ENCODE results near the gene CD48.

CD48 gene

GRCh38 chr1:160724465-160725242 is 13.0 kb upstream of the CD48 start:
- H3K23ac ChIP-seq (ENCODE audit: low read length in 2 of 2): no peak overlapping the region
- no peak overlapping the region for H2BK5ac ChIP-seq (ENCODE audit: low read depth, low read length, poor library complexity, severe bottlenecking)
- 82% methylated on average over 11 of the region's 11 CpGs for WGBS
- peaks cover 0 to 14% of the 10 kb centered on the region in 2 experiments for H3K27me3 ChIP-seq (ENCODE audit: control insufficient read depth in 1 of 2, insufficient read depth in 1 of 2, low read length in 2 of 2)
- no peak overlapping the region for H3K27ac ChIP-seq (ENCODE audit: low read length, poor library complexity, severe bottlenecking)
- no peak overlapping the region for H2BK12ac ChIP-seq (ENCODE audit: low read length in 2 of 2)
- H3K9ac ChIP-seq (ENCODE audit: low read length): no peak overlapping the region
- no peak overlapping the region for H3K4me2 ChIP-seq (ENCODE audit: low read length, poor library complexity, severe bottlenecking)
- no peaks in the 10 kb centered on the region for H3K9me3 ChIP-seq (ENCODE audit: control insufficient read depth, low read length)
- no peaks in the 10 kb centered on the region for H3K36me3 ChIP-seq (ENCODE audit: control insufficient read depth in 1 of 2, insufficient read depth in 2 of 2, low read depth in 1 of 2, low read length in 2 of 2)
- no peak for DNase-seq
- H3K18ac ChIP-seq (ENCODE audit: low read depth in 1 of 2, low read length in 2 of 2): no peak overlapping the region
- no peak overlapping the region for H2AFZ ChIP-seq (ENCODE audit: low read depth, low read length)
- H2AK5ac ChIP-seq (ENCODE audit: low read length, severe bottlenecking): no peak overlapping the region
- H2BK15ac ChIP-seq (ENCODE audit: low read depth, poor library complexity, severe bottlenecking): no peak overlapping the region
- H3K4me3 ChIP-seq (ENCODE audit: insufficient read depth in 1 of 2, low read depth in 1 of 2, low read length in 2 of 2): no peak overlapping the region
- no peak overlapping the region for H3K4ac ChIP-seq (ENCODE audit: low read depth in 1 of 2, low read length in 2 of 2)
- H3K4me1 ChIP-seq (ENCODE audit: control insufficient read depth, insufficient read depth, low read depth, low read length): no peaks in the 10 kb centered on the region
- no peak overlapping the region for H4K91ac ChIP-seq (ENCODE audit: low read length)
- H3K79me1 ChIP-seq (replicated peaks; ENCODE audit: low read length, poor library complexity, severe bottlenecking): no peaks in the 10 kb centered on the region
- H2BK120ac ChIP-seq (ENCODE audit: low read depth, low read length): no peak overlapping the region
- H4K8ac ChIP-seq (ENCODE audit: low read length): no peak overlapping the region
- H3K14ac ChIP-seq (ENCODE audit: low read length in 2 of 2): no peak overlapping the region

GRCh38 chr1:160723332-160723731 is 11.7 kb upstream of the CD48 start:
- Histone ChIP-seq H3K79me1 (replicated peaks; ENCODE audit: low read length, poor library complexity, severe bottlenecking) (no peaks in the 10 kb centered on the region), H2BK12ac (ENCODE audit: low read length in 2 of 2) (no peak overlapping the region), H3K36me3 (ENCODE audit: control insufficient read depth in 1 of 2, insufficient read depth in 2 of 2, low read depth in 1 of 2, low read length in 2 of 2) (no peaks in the 10 kb centered on the region), H4K8ac (ENCODE audit: low read length) (no peak overlapping the region), H2AFZ (ENCODE audit: low read depth, low read length) (no peak overlapping the region), H2BK15ac (ENCODE audit: low read depth, poor library complexity, severe bottlenecking) (no peak overlapping the region), H4K91ac (ENCODE audit: low read length) (no peak overlapping the region), H2BK120ac (ENCODE audit: low read depth, low read length) (no peak overlapping the region), H2BK5ac (ENCODE audit: low read depth, low read length, poor library complexity, severe bottlenecking) (no peak overlapping the region), H3K27ac (ENCODE audit: low read length, poor library complexity, severe bottlenecking) (no peak overlapping the region), H3K14ac (ENCODE audit: low read length in 2 of 2) (no peak overlapping the region), H3K9me3 (ENCODE audit: control insufficient read depth, low read length) (no peaks in the 10 kb centered on the region), H3K23ac (ENCODE audit: low read length in 2 of 2) (no peak overlapping the region), H3K4me1 (ENCODE audit: control insufficient read depth, insufficient read depth, low read depth, low read length) (no peaks in the 10 kb centered on the region), H3K4me3 (ENCODE audit: insufficient read depth in 1 of 2, low read depth in 1 of 2, low read length in 2 of 2) (no peak overlapping the region), H3K4me2 (ENCODE audit: low read length, poor library complexity, severe bottlenecking) (no peak overlapping the region), H3K9ac (ENCODE audit: low read length) (no peak overlapping the region), H3K18ac (ENCODE audit: low read depth in 1 of 2, low read length in 2 of 2) (no peak overlapping the region), H2AK5ac (ENCODE audit: low read length, severe bottlenecking) (no peak overlapping the region), H3K27me3 (ENCODE audit: control insufficient read depth in 1 of 2, insufficient read depth in 1 of 2, low read length in 2 of 2) (peaks cover 2 to 19% of the 10 kb centered on the region in 2 experiments), H3K4ac (ENCODE audit: low read depth in 1 of 2, low read length in 2 of 2) (no peak overlapping the region)
- WGBS: 65% methylated on average over 2 of the region's 2 CpGs
- DNase-seq: no peak

GRCh38 chr1:160722726-160723125 is 11.1 kb upstream of the CD48 start:
- Histone ChIP-seq H2AK5ac (ENCODE audit: low read length, severe bottlenecking) (no peak overlapping the region), H3K4me1 (ENCODE audit: control insufficient read depth, insufficient read depth, low read depth, low read length) (no peaks in the 10 kb centered on the region), H3K9me3 (ENCODE audit: control insufficient read depth, low read length) (no peaks in the 10 kb centered on the region), H3K9ac (ENCODE audit: low read length) (no peak overlapping the region), H4K8ac (ENCODE audit: low read length) (no peak overlapping the region), H3K27me3 (ENCODE audit: control insufficient read depth in 1 of 2, insufficient read depth in 1 of 2, low read length in 2 of 2) (peaks cover 8 to 19% of the 10 kb centered on the region in 2 experiments), H3K4me2 (ENCODE audit: low read length, poor library complexity, severe bottlenecking) (no peak overlapping the region), H2BK15ac (ENCODE audit: low read depth, poor library complexity, severe bottlenecking) (no peak overlapping the region), H3K4me3 (ENCODE audit: insufficient read depth in 1 of 2, low read depth in 1 of 2, low read length in 2 of 2) (no peak overlapping the region), H2AFZ (ENCODE audit: low read depth, low read length) (no peak overlapping the region), H3K79me1 (replicated peaks; ENCODE audit: low read length, poor library complexity, severe bottlenecking) (no peaks in the 10 kb centered on the region), H3K14ac (ENCODE audit: low read length in 2 of 2) (no peak overlapping the region), H2BK12ac (ENCODE audit: low read length in 2 of 2) (no peak overlapping the region), H3K36me3 (ENCODE audit: control insufficient read depth in 1 of 2, insufficient read depth in 2 of 2, low read depth in 1 of 2, low read length in 2 of 2) (no peaks in the 10 kb centered on the region), H3K23ac (ENCODE audit: low read length in 2 of 2) (no peak overlapping the region), H2BK120ac (ENCODE audit: low read depth, low read length) (no peak overlapping the region), H4K91ac (ENCODE audit: low read length) (no peak overlapping the region), H2BK5ac (ENCODE audit: low read depth, low read length, poor library complexity, severe bottlenecking) (no peak overlapping the region), H3K27ac (ENCODE audit: low read length, poor library complexity, severe bottlenecking) (no peak overlapping the region), H3K4ac (ENCODE audit: low read depth in 1 of 2, low read length in 2 of 2) (no peak overlapping the region), H3K18ac (ENCODE audit: low read depth in 1 of 2, low read length in 2 of 2) (no peak overlapping the region)
- DNase-seq: no peak
- 95% methylated on average over 10 of the region's 10 CpGs for WGBS

- H3K79me1 ChIP-seq (replicated peaks; ENCODE audit: low read length, poor library complexity, severe bottlenecking): no peaks in the 10 kb centered on the region
- no peak overlapping the region for H3K14ac ChIP-seq (ENCODE audit: low read length in 2 of 2)
- H3K4me2 ChIP-seq (ENCODE audit: low read length, poor library complexity, severe bottlenecking): no peak overlapping the region
- H2BK12ac ChIP-seq (ENCODE audit: low read length in 2 of 2): no peak overlapping the region
- no peak overlapping the region for H2BK15ac ChIP-seq (ENCODE audit: low read depth, poor library complexity, severe bottlenecking)
- H3K23ac ChIP-seq (ENCODE audit: low read length in 2 of 2): no peak overlapping the region
- H3K4ac ChIP-seq (ENCODE audit: low read depth in 1 of 2, low read length in 2 of 2): no peak overlapping the region
- H4K91ac ChIP-seq (ENCODE audit: low read length): no peak overlapping the region
- H2AK5ac ChIP-seq (ENCODE audit: low read length, severe bottlenecking): no peak overlapping the region
- H2BK5ac ChIP-seq (ENCODE audit: low read depth, low read length, poor library complexity, severe bottlenecking): no peak overlapping the region
- DNase-seq: no peak
- H4K8ac ChIP-seq (ENCODE audit: low read length): no peak overlapping the region
- peaks cover 13 to 18% of the 10 kb centered on the region in 2 experiments for H3K27me3 ChIP-seq (ENCODE audit: control insufficient read depth in 1 of 2, insufficient read depth in 1 of 2, low read length in 2 of 2)
- H3K4me3 ChIP-seq (ENCODE audit: insufficient read depth in 1 of 2, low read depth in 1 of 2, low read length in 2 of 2): no peak overlapping the region
- no peaks in the 10 kb centered on the region for H3K9me3 ChIP-seq (ENCODE audit: control insufficient read depth, low read length)
- no peaks in the 10 kb centered on the region for H3K4me1 ChIP-seq (ENCODE audit: control insufficient read depth, insufficient read depth, low read depth, low read length)
- no peak overlapping the region for H3K18ac ChIP-seq (ENCODE audit: low read depth in 1 of 2, low read length in 2 of 2)
- H2BK120ac ChIP-seq (ENCODE audit: low read depth, low read length): no peak overlapping the region
- no peak overlapping the region for H2AFZ ChIP-seq (ENCODE audit: low read depth, low read length)
- no peak overlapping the region for H3K9ac ChIP-seq (ENCODE audit: low read length)
- no peak overlapping the region for H3K27ac ChIP-seq (ENCODE audit: low read length, poor library complexity, severe bottlenecking)
- no peaks in the 10 kb centered on the region for H3K36me3 ChIP-seq (ENCODE audit: control insufficient read depth in 1 of 2, insufficient read depth in 2 of 2, low read depth in 1 of 2, low read length in 2 of 2)
Measured at GRCh38 chr1:160721473-160721872, 9.9 kb upstream of the CD48 start.

Measured in mesenchymal stem cell (in vitro differentiated cells and primary cell).